Activated gamma-delta T cell treated with anti-CD3 and anti-CD28 coated beads, Interleukin-2, amount 50 U/mL, for 16 hours (primary cell): ENCODE results near the gene PURB.
"Not testable (repeated sequence)": the region's sequence is repeated elsewhere in the genome, so short reads cannot be mapped to it uniquely, and the experiment has no call there.

Experiments used
- DNase-seq: peaks from one replicate; pipeline ENCODE4 v3.0.0-alpha.2; 2020; ENCODE audit warnings: low read depth

The PURB gene

GRCh38 chr7:44885394-44886317 lies at the start of gene PURB:
TSS of gene PURB (minus strand) at chr7:44885530. CDS start at chr7:44885348, 182 bp downstream.
- DNase-seq, result peak; percentile 95

- DNase-seq, result no peak
These were observed 49.7 kb upstream of the PURB start for GRCh38 chr7:44935016-44935415.

GRCh38 chr7:44934510-44934909 lies 49.2 kb upstream of the PURB start:
- not testable (repeated sequence) for DNase-seq

GRCh38 chr7:44930921-44931320 lies 45.6 kb upstream of the PURB start:
- no peak for DNase-seq

GRCh38 chr7:44922351-44922694 lies 37.0 kb upstream of the PURB start:
- DNase-seq, result no peak

GRCh38 chr7:44921607-44922350 lies 36.4 kb upstream of the PURB start:
- peak; percentile 98 for DNase-seq

GRCh38 chr7:44920119-44920518 lies 34.8 kb upstream of the PURB start:
- no peak for DNase-seq

GRCh38 chr7:44918029-44918428 lies 32.7 kb upstream of the PURB start:
- DNase-seq, result no peak

GRCh38 chr7:44917465-44917864 lies 32.1 kb upstream of the PURB start:
- DNase-seq, result no peak

GRCh38 chr7:44914992-44915607 lies 29.8 kb upstream of the PURB start:
- peak; percentile 52 for DNase-seq

- DNase-seq, result no peak
These were observed 27.5 kb upstream of the PURB start for GRCh38 chr7:44912775-44913347.

- no peak for DNase-seq
These were observed 26.6 kb upstream of the PURB start for GRCh38 chr7:44911911-44912310.

GRCh38 chr7:44909596-44910389 lies 24.5 kb upstream of the PURB start:
- DNase-seq, result no peak

GRCh38 chr7:44906965-44907364 lies 21.6 kb upstream of the PURB start:
- DNase-seq, result no peak

GRCh38 chr7:44905002-44905635 lies 19.8 kb upstream of the PURB start:
- DNase-seq, result no peak

GRCh38 chr7:44899443-44899842 lies 14.1 kb upstream of the PURB start:
- no peak for DNase-seq

GRCh38 chr7:44898039-44898438 lies 12.7 kb upstream of the PURB start:
- no peak for DNase-seq

GRCh38 chr7:44897309-44897708 lies 12.0 kb upstream of the PURB start:
- no peak for DNase-seq

GRCh38 chr7:44894888-44895580 lies 9.7 kb upstream of the PURB start:
- no peak for DNase-seq

GRCh38 chr7:44893710-44894234 lies 8.4 kb upstream of the PURB start:
- no peak for DNase-seq
